ENCODE results near the gene LRP10.

DNA sequence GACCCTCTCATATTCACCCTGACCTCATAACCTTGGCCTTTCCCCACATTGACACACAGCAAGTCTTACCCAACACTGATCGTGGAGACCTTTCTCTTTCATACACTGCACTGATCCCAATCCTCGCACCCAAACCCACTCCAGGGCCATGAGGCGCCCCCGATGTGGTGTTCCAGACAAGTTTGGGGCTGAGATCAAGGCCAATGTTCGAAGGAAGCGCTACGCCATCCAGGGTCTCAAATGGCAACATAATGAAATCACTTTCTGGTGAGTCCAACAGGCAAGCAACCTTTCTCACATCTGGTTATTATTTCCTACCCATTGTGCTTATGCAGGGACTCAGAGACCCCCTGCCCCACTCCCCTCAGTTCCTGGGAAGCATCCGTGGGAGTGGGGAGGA lies 29.8 kb upstream of the LRP10 start:
- TF ChIP-seq, protein P1, sequence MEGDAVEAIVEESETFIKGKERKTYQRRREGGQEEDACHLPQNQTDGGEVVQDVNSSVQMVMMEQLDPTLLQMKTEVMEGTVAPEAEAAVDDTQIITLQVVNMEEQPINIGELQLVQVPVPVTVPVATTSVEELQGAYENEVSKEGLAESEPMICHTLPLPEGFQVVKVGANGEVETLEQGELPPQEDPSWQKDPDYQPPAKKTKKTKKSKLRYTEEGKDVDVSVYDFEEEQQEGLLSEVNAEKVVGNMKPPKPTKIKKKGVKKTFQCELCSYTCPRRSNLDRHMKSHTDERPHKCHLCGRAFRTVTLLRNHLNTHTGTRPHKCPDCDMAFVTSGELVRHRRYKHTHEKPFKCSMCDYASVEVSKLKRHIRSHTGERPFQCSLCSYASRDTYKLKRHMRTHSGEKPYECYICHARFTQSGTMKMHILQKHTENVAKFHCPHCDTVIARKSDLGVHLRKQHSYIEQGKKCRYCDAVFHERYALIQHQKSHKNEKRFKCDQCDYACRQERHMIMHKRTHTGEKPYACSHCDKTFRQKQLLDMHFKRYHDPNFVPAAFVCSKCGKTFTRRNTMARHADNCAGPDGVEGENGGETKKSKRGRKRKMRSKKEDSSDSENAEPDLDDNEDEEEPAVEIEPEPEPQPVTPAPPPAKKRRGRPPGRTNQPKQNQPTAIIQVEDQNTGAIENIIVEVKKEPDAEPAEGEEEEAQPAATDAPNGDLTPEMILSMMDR (IDR thresholded peaks at IDR 0.05): no peak
- no peak for TF ChIP-seq POLR2AphosphoS5 (IDR thresholded peaks at IDR 0.05)
